BLaER1 treated with 17β-estradiol and CSF1 and Interleukin-3, amounts not matched to agents 10 nM and 100 nM (cell line): ENCODE measurements around the gene PRDM5.

Experiments
- H3K27ac ChIP-seq, 11 experiments: shearing (Covaris generic); formaldehyde crosslinking; 2 replicates each; pipeline ENCODE4 v1.8.1; 2022
- H3K27me3 ChIP-seq, 11 experiments: shearing (Covaris generic); formaldehyde crosslinking; 2 replicates each; pipeline ENCODE4 v1.8.1; 2022
- H3K36me3 ChIP-seq, 11 experiments: shearing (Covaris generic); formaldehyde crosslinking; 2 replicates each; pipeline ENCODE4 v1.8.1; 2022
- H3K4me1 ChIP-seq, 10 experiments: shearing (Covaris generic); formaldehyde crosslinking; 2 replicates each; pipeline ENCODE4 v1.8.1; 2022
- H3K4me2 ChIP-seq, 11 experiments: shearing (Covaris generic); formaldehyde crosslinking; 2 replicates each; pipeline ENCODE4 v1.8.1; 2022
- H3K4me3 ChIP-seq, 10 experiments: shearing (Covaris generic); formaldehyde crosslinking; 2 replicates each; pipeline ENCODE4 v1.8.1; 2022
- H3K9ac ChIP-seq, 11 experiments: shearing (Covaris generic); formaldehyde crosslinking; 2 replicates each; pipeline ENCODE4 v1.8.1; 2022
- H3K9me3 ChIP-seq, 11 experiments: shearing (Covaris generic); formaldehyde crosslinking; replicated peaks in 1 of 11; 2 replicates each; pipeline ENCODE4 v1.8.1; 2022
- H4K20me1 ChIP-seq, 11 experiments: shearing (Covaris generic); formaldehyde crosslinking; 2 replicates each; pipeline ENCODE4 v1.8.1; 2022
- Cebpa-rat ChIP-seq, 11 experiments: shearing (Covaris generic); IDR thresholded peaks; 2 replicates each; pipeline ENCODE4 v1.8.1; 2022

PRDM5 gene

DNA sequence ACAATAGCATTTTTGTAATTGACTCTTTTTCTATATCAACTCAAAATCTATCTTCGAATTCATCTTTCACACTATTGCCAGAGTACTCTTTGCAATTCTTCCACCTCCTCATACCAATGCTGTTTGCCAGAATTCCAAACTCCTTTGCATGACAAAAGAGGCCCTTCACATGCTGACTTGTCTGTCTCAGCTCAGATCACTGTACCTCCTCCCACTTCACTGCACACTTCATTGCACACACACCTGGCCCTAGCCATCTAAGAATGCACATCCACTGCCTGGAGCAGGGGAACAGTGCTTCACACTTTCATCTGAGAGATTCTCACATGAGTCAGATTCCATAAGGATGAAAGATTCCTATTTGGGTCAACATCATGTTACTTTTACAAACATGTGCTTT lies 56.5 kb downstream of the PRDM5 start:
- Histone ChIP-seq H3K27me3 (no peaks in the 10 kb centered on the region), H3K4me2 (no peak overlapping the region), H3K36me3 (no peaks in the 10 kb centered on the region), H3K4me1 (no peaks in the 10 kb centered on the region), H3K9me3 (no peaks in the 10 kb centered on the region), H4K20me1 (no peaks in the 10 kb centered on the region), H3K4me3 (no peak overlapping the region), H3K27ac (no peak overlapping the region), H3K9ac (no peak overlapping the region)
- TF ChIP-seq Cebpa-rat (IDR thresholded peaks at IDR 0.05): no peak

DNA sequence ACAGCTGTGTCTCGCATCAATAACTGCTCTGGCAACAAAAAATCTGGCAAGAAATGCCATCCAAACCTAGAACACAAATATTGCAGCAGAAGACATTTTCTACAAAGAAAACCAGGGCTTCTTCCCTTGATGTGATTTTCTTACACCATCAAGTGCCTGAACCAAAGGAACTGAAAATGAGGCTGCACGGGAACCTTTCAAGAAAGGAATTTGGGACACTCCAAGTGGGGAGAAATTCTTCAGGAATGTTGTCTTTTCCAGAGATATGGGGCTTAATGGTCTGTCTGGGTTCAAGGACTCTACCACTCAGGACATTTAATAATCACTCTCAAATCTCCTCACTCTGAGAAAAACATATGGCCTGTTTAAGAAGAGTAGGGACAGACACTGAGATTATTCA lies 57.6 kb downstream of the PRDM5 start:
- H3K4me1 ChIP-seq: no peaks in the 10 kb centered on the region
- H3K36me3 ChIP-seq: no peaks in the 10 kb centered on the region
- H3K27me3 ChIP-seq: no peaks in the 10 kb centered on the region
- no peak overlapping the region for H3K4me2 ChIP-seq
- H4K20me1 ChIP-seq: no peaks in the 10 kb centered on the region
- H3K4me3 ChIP-seq: no peak overlapping the region
- no peak for TF ChIP-seq Cebpa-rat (IDR thresholded peaks at IDR 0.05)
- no peak overlapping the region for H3K27ac ChIP-seq
- no peak overlapping the region for H3K9ac ChIP-seq
- no peaks in the 10 kb centered on the region for H3K9me3 ChIP-seq

DNA sequence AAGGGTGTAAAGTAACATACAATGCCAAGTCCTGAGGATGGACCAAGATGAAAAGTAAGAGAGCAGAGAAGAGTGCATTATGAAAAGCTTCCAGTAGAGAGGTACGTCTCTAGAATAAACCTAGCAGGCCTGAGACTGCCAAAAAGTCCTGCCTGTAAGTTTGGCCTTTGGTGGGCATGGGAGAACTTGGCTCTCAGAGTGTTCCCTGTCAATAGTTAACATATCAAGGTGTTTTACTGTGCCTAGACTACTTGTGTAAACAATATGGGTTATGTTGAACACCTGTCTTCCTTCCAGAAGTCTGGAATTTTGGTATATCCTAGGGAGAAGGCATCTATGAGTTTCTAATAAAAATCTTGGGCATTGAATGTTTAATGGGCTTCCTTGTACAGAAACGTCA lies 60.1 kb downstream of the PRDM5 start:
- Histone ChIP-seq H3K36me3 (no peaks in the 10 kb centered on the region), H3K9me3 (no peaks in the 10 kb centered on the region), H3K4me1 (no peaks in the 10 kb centered on the region), H3K27me3 (no peaks in the 10 kb centered on the region), H3K4me3 (no peak overlapping the region), H4K20me1 (no peaks in the 10 kb centered on the region), H3K4me2 (no peak overlapping the region), H3K9ac (no peak overlapping the region), H3K27ac (no peak overlapping the region)
- no peak for TF ChIP-seq Cebpa-rat (IDR thresholded peaks at IDR 0.05)

DNA sequence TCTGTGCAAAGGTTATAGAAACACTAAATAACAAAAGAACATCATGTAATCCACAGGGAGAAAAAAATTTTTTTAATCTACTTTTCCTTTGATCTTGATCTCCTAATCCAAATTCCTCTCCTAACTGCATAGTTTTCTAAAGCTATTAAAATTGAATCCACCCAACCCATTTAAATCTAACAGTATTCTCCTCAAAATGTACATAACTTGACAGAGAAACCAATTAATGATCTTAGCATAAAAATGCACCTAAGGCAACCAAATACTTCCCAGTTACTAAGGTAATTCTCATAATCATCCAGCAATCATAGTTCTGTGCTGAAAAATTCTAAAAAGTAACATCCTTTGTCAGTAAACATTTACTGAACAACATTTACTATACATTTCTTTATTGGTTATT lies 60.7 kb downstream of the PRDM5 start:
- Histone ChIP-seq H3K27me3 (no peaks in the 10 kb centered on the region), H3K36me3 (no peaks in the 10 kb centered on the region), H3K27ac (no peak overlapping the region), H3K9me3 (no peaks in the 10 kb centered on the region), H3K4me3 (no peak overlapping the region), H3K4me2 (no peak overlapping the region), H3K4me1 (no peaks in the 10 kb centered on the region), H3K9ac (no peak overlapping the region), H4K20me1 (no peaks in the 10 kb centered on the region)
- TF ChIP-seq Cebpa-rat (IDR thresholded peaks at IDR 0.05): no peak

DNA sequence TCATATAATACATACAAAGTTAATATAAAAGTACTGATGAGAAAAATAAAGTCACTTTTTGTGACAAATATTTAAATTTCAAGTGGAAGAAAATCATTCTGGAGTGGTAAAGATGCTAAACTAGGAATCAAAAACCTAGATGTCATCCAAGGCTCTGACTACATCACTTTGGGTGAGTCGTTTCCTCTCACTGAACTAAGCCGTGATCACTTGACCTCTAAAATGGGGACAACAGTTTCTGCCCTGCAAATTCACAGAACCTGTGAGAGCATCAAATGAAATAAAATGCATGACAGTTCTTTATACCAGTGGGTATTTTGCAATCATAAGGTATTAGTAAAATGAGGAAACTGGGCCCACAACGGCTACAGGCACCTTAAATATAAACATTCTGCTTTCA lies 63.8 kb downstream of the PRDM5 start:
- Histone ChIP-seq H4K20me1 (no peaks in the 10 kb centered on the region), H3K9me3 (no peaks in the 10 kb centered on the region), H3K4me1 (no peaks in the 10 kb centered on the region), H3K27me3 (no peaks in the 10 kb centered on the region), H3K27ac (no peak overlapping the region), H3K9ac (no peak overlapping the region), H3K4me3 (no peak overlapping the region), H3K4me2 (no peak overlapping the region), H3K36me3 (no peaks in the 10 kb centered on the region)
- TF ChIP-seq Cebpa-rat (IDR thresholded peaks at IDR 0.05): no peak

DNA sequence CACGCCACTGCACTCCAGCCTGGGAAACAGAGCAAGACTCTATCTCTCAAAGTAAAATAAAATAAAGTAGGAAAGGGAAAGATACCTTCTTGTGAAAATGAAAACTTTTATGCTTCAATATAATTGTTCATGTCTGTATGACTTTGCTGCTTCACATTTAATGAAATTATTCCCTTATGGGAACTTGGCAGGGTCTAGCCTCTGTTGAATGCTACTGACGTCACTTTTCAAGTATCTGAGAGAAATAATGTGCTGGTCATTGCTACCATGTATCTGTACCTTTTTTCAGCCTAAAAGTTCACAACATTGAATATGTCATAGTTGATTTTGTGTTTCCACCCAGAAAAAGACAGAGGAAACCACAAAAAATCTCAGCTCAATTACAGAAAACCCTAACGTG lies 65.2 kb downstream of the PRDM5 start:
- no peak overlapping the region for H3K27ac ChIP-seq
- H3K4me3 ChIP-seq: no peak overlapping the region
- no peaks in the 10 kb centered on the region for H3K27me3 ChIP-seq
- no peaks in the 10 kb centered on the region for H3K4me1 ChIP-seq
- no peaks in the 10 kb centered on the region for H3K9me3 ChIP-seq
- H3K9ac ChIP-seq: no peak overlapping the region
- TF ChIP-seq Cebpa-rat (IDR thresholded peaks at IDR 0.05): no peak
- no peaks in the 10 kb centered on the region for H4K20me1 ChIP-seq
- no peaks in the 10 kb centered on the region for H3K36me3 ChIP-seq
- no peak overlapping the region for H3K4me2 ChIP-seq

DNA sequence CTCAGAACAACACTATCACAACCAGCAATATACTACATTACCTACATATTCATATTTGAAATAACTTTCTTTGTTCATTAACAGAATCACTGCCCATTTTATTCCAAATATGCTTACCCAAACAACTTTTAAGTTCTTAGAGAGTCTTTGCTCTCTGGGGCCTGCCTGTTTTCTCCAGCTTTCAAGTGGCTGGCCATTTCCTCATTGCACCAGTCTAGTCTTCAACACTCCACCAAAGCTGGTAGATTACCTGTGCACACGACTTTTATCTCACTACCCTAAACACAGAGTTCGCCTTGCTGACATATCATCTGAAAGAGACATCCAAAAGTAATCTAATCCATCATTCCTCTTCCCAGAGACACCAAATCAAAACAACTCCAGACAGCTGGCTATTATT lies 66.2 kb downstream of the PRDM5 start:
- TF ChIP-seq Cebpa-rat (IDR thresholded peaks at IDR 0.05): no peak
- no peak overlapping the region for H3K9ac ChIP-seq
- no peak overlapping the region for H3K4me2 ChIP-seq
- H3K9me3 ChIP-seq: no peaks in the 10 kb centered on the region
- no peak overlapping the region for H3K4me3 ChIP-seq
- no peaks in the 10 kb centered on the region for H4K20me1 ChIP-seq
- H3K4me1 ChIP-seq: no peaks in the 10 kb centered on the region
- no peaks in the 10 kb centered on the region for H3K27me3 ChIP-seq
- H3K36me3 ChIP-seq: no peaks in the 10 kb centered on the region
- no peak overlapping the region for H3K27ac ChIP-seq

DNA sequence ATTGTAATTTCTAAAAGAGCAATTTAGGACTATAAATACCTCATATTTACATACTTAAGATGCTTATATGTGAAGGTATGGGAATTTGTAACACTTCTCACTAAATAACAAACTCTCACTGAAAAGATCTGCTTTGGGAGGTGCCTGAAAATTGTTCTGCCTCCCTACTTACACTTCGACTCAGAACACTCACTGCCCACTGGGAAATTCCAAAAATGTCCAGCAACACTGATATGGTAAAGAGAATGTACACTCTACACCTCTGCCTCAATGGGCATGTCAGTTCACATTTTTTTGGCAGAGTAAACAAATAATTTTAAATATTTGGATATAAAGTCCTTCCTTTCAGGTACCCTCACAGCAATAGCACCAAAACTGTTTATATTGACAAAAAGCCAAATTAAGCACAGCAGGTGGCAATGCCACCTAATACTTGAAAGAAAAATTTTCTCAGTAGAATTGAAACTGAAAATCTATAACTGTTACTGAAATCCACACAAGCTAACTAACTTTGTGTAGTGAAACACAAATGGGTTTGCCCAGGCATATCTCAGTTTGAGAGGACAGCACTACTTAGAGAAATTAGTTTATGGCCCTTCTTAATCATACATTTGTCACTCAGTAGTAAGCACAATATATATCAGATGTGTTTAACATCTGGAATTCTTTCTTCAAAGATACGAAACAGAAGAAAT lies 67.1 kb downstream of the PRDM5 start:
- no peak overlapping the region for H3K4me2 ChIP-seq
- H3K27me3 ChIP-seq: no peaks in the 10 kb centered on the region
- H3K9ac ChIP-seq: no peak overlapping the region
- no peak overlapping the region for H3K4me3 ChIP-seq
- no peak overlapping the region for H3K27ac ChIP-seq
- no peak for TF ChIP-seq Cebpa-rat (IDR thresholded peaks at IDR 0.05)
- no peaks in the 10 kb centered on the region for H3K36me3 ChIP-seq
- no peaks in the 10 kb centered on the region for H4K20me1 ChIP-seq
- no peaks in the 10 kb centered on the region for H3K9me3 ChIP-seq
- H3K4me1 ChIP-seq: no peaks in the 10 kb centered on the region

DNA sequence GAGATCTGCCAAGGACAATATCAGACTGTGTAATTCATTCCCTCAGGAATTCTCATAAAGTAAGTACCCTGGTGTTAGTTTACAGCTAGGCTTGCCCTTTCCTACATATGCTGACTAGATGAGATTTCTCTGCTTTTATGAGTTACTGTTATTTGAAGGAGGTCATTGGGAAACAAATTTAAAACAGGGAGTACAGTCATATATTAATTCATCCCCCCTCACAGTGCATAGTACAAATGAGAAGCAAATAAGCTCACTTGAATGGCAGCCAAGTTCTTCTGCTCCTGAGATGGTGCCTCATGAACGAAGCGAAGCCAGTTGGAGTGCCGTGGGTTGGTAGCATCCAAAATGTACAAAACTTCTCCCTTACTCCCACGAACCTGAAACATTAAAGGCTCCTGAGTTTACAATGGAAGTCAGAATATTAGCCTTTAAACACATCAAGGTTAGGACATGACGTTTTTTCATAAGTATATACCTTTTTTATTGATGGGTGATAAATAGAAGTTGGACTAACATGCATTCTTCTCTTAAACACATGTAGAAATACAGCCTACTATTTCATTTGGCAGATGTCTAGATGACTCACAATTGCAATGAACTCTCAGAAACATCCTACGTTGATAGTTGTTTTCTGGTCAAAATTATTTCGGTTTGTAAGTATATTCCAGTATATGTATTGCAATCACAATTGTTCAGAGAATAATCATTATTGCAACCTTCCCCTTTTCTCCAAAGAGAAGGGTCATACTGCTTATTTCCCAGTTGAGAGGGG lies 69.2 kb downstream of the PRDM5 start:
- Histone ChIP-seq H3K36me3 (no peaks in the 10 kb centered on the region), H3K9me3 (no peaks in the 10 kb centered on the region), H4K20me1 (no peaks in the 10 kb centered on the region), H3K4me2 (no peak overlapping the region), H3K4me3 (no peak overlapping the region), H3K27ac (no peak overlapping the region), H3K27me3 (no peaks in the 10 kb centered on the region), H3K9ac (no peak overlapping the region), H3K4me1 (no peaks in the 10 kb centered on the region)
- no peak for TF ChIP-seq Cebpa-rat (IDR thresholded peaks at IDR 0.05)

DNA sequence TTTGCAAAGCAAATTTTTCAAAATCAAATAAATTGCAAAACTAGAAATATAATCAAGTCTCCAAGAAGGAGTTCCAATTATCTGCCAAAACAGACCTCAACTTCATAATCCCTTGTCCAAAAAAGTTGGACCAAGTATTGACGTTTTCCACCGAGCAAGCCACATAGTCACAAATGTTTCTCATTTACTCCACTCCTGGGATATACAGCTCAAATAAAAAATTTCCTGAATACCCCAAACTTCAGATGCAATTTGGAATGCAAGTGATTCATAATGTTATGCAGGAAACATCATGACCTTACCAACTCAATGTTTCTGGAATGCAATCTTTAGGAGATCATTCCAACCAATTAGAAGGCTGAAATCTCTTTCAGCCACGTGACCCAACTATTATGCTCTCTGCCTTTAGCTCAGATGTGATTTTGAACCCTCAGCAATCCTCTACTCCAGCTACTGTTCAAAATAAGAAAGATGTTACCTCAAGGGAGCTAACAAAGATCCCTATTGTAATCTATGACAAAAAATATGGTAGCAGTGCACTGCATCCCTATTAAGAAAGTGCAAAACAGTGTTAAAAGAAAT lies 72.4 kb downstream of the PRDM5 start:
- H3K4me2 ChIP-seq: no peak overlapping the region
- H3K9ac ChIP-seq: no peak overlapping the region
- H3K9me3 ChIP-seq: no peaks in the 10 kb centered on the region
- H3K36me3 ChIP-seq: no peaks in the 10 kb centered on the region
- H3K27me3 ChIP-seq: no peaks in the 10 kb centered on the region
- H3K27ac ChIP-seq: no peak overlapping the region
- no peaks in the 10 kb centered on the region for H3K4me1 ChIP-seq
- no peak for TF ChIP-seq Cebpa-rat (IDR thresholded peaks at IDR 0.05)
- no peak overlapping the region for H3K4me3 ChIP-seq
- H4K20me1 ChIP-seq: no peaks in the 10 kb centered on the region
